Nephron progenitor cell (in vitro differentiated cells): Measurements from ENCODE around the gene SV2C.
A peak's percentile ranks its signal among the peaks of the same experiment; 100 is the strongest.

ENCODE experiments used
- DNase-seq: peaks from one replicate; pipeline ENCODE4 v3.0.0; 2021
- H3K27ac Mint-ChIP-seq: 2 replicates; pipeline ENCODE4 v1.8.0; 2021; ENCODE audit warnings: mild to moderate bottlenecking, moderate library complexity, mixed read lengths
- H3K27me3 Mint-ChIP-seq: 2 replicates; pipeline ENCODE4 v1.8.0; 2021; ENCODE audit warnings: mild to moderate bottlenecking, low read depth, mixed read lengths; ENCODE audit not compliant: poor library complexity
- H3K36me3 Mint-ChIP-seq: 2 replicates; pipeline ENCODE4 v1.8.0; 2021; ENCODE audit warnings: low read depth, mixed read lengths
- H3K4me1 Mint-ChIP-seq: 2 replicates; pipeline ENCODE4 v1.8.0; 2021; ENCODE audit warnings: mixed read lengths
- H3K4me3 Mint-ChIP-seq: 2 replicates; pipeline ENCODE4 v1.8.0; 2021; ENCODE audit warnings: mild to moderate bottlenecking, moderate library complexity, mixed read lengths
- H3K9me3 Mint-ChIP-seq: 2 replicates; pipeline ENCODE4 v1.8.0; 2021; ENCODE audit warnings: mild to moderate bottlenecking, moderate library complexity, mixed read lengths
- CTCF ChIP-seq: fragments of 200-600 bp; sonication (generic); IDR thresholded peaks from 2 replicates; pipeline ENCODE4 v1.5.0; 2021; ENCODE audit warnings: antibody characterized with exemption

The SV2C gene

GRCh38 chr5:76389513-76390154, 306.5 kb downstream of the SV2C start:
- no peak for TF ChIP-seq CTCF
- DNase-seq = no peak
- Mint-ChIP-seq H3K27ac (peak overlapping the region; percentile 5), H3K9me3 (no peaks in the 10 kb centered on the region), H3K4me1 (peaks cover 64% of the 10 kb centered on the region), H3K4me3 (peak overlapping the region; percentile 6), H3K36me3 (no peaks in the 10 kb centered on the region), H3K27me3 (peaks cover 4% of the 10 kb centered on the region)

GRCh38 chr5:76391014-76391413, 307.8 kb downstream of the SV2C start:
- Mint-ChIP-seq H3K36me3 (no peaks in the 10 kb centered on the region), H3K4me3 (no peak overlapping the region), H3K27ac (no peak overlapping the region), H3K27me3 (peaks cover 8% of the 10 kb centered on the region), H3K9me3 (no peaks in the 10 kb centered on the region), H3K4me1 (peaks cover 56% of the 10 kb centered on the region)
- no peak for TF ChIP-seq CTCF
- no peak for DNase-seq

DNA sequence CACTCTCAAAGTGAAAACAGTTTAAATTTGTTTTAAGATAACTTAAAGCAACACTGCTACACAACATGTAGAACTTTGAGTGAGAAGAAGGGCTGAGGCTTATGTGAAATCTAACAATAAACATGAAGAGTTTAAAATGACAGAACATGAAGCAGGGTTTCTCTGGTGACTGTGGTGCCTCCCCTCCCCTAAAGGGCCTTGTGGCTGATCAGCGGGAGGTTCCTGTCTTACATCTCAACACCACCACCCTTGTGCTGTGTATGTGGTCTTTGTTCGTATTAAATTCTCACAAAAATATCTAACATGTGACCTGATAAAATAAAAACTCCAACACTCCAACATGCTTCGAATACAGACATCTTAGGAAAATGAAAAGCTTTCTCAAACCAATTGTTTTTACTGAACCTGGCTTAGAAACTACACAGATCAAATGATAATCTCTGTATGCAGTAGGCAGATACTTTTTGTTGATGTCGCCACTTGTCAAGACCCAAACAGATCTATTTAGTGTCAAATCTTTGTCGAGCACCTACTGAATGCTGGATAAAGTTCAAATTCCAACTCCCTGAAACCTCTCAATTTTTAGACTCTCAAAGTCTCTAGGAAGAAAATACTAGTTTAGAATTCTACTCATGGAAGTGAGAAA, 310.0 kb downstream of the SV2C start:
- no peaks in the 10 kb centered on the region for H3K36me3 Mint-ChIP-seq

DNA sequence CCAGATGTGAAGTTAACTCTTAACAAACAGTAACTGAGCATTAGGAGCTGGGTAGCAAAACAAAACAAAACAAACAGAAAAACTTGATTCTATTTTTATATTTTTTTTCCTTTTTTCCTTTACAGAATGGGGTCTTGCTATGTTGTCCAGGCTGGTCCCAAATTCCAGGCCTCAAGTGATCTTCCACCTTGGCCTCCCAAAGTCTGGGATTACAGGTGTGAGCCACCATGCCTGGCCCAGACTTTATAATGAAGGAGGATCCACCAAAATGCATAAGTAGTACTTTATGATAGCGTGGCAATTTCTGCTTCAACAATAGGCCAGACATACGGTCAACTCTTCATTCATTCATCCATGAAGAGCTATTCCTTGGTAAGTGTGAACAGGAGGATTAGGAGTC, 314.0 kb downstream of the SV2C start:
- peaks cover 29% of the 10 kb centered on the region for H3K4me1 Mint-ChIP-seq
- TF ChIP-seq CTCF = no peak
- H3K27me3 Mint-ChIP-seq = peaks cover 11% of the 10 kb centered on the region
- no peak overlapping the region for H3K4me3 Mint-ChIP-seq
- no peak for DNase-seq
- H3K9me3 Mint-ChIP-seq = no peaks in the 10 kb centered on the region
- H3K27ac Mint-ChIP-seq = no peak overlapping the region
- no peaks in the 10 kb centered on the region for H3K36me3 Mint-ChIP-seq

More for the DNA sequence above, 310.0 kb downstream of the SV2C start:
- Mint-ChIP-seq H3K4me1 (peaks cover 44% of the 10 kb centered on the region), H3K4me3 (no peak overlapping the region), H3K9me3 (no peaks in the 10 kb centered on the region), H3K27me3 (peaks cover 10% of the 10 kb centered on the region), H3K27ac (no peak overlapping the region)
- TF ChIP-seq CTCF = no peak
- no peak for DNase-seq

- peaks cover 14% of the 10 kb centered on the region for H3K27me3 Mint-ChIP-seq
- H3K9me3 Mint-ChIP-seq = no peaks in the 10 kb centered on the region
- H3K4me3 Mint-ChIP-seq = no peak overlapping the region
- no peak overlapping the region for H3K27ac Mint-ChIP-seq
- DNase-seq = no peak
- no peak for TF ChIP-seq CTCF
- peaks cover 24% of the 10 kb centered on the region for H3K4me1 Mint-ChIP-seq
- no peaks in the 10 kb centered on the region for H3K36me3 Mint-ChIP-seq
These were observed 316.1 kb downstream of the SV2C start for GRCh38 chr5:76399268-76399667.

- no peak overlapping the region for H3K4me3 Mint-ChIP-seq
These were observed 317.3 kb downstream of the SV2C start for GRCh38 chr5:76400466-76400865.

More at GRCh38 chr5:76400466-76400865, 317.3 kb downstream of the SV2C start:
- H3K27ac Mint-ChIP-seq = no peak overlapping the region
- no peaks in the 10 kb centered on the region for H3K9me3 Mint-ChIP-seq
- peaks cover 11% of the 10 kb centered on the region for H3K27me3 Mint-ChIP-seq
- no peaks in the 10 kb centered on the region for H3K36me3 Mint-ChIP-seq
- no peak for DNase-seq
- H3K4me1 Mint-ChIP-seq = peaks cover 30% of the 10 kb centered on the region
- TF ChIP-seq CTCF = no peak
